GM13977 (cell line): ENCODE measurements around the gene COL4A1.
A peak's percentile ranks its signal among the peaks of the same experiment; 100 is the strongest.

ENCODE experiments used
- DNase-seq: peaks from one replicate; pipeline ENCODE4 v3.0.0; 2012; ENCODE audit warnings: low spot score
- CTCF ChIP-seq: IDR thresholded peaks from 2 replicates; pipeline ENCODE4 v1.5.1; 2012; ENCODE audit warnings: mild to moderate bottlenecking, control low read depth; ENCODE audit not compliant: insufficient read depth; ENCODE audit errors: extremely low read depth, missing control alignments
- in situ Hi-C: fragments of 300-500 bp; cut with MboI; formaldehyde crosslinking; loops from one replicate; pipeline ENCODE4 v1.12.0; 2022; ENCODE audit warnings: low sequenced_read_pairs, low pct_unique_long_range_greater_than_20kb, mixed read lengths, inconsistent platforms; ENCODE audit not compliant: unreplicated experiment

The COL4A1 gene

DNA sequence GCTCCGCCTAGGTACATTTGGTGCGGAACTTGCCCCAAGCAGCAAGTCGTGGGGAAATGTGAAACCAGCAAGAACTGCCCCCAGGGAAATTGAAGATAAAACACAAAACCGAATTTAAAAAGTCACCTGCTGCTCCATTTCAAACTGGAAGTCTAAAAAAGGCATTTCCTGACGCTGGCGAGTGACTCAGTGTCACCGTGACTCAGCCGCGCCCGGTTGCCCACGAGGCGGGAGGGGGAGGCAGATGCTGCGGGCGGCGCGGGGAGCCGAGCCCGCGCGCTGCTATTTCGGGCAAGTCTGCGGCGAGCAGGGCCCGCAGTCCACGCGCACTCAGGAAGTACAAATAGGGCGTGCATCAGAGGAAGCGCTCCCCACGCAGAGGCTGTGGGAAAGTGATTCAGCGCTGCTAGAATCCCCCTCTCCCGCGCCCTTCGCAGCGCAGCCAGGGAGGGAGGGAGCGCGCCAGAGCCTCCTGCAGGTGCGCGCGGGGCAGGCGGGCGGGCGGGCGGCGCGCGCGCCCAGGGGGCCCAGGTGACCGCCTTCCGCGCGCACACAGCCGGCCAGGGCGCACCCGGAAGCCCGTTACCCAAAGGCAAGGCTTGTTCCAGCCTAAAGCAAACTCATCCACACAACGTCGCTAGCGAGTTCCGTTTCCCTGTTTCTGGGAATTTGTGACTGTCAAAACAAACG, 168.8 kb downstream of the COL4A1 start:
- in situ Hi-C loops = no loop called here
- TF ChIP-seq CTCF = no peak
- peak; percentile 73 for DNase-seq

GRCh38 chr13:110137680-110138009, 169.3 kb downstream of the COL4A1 start:
- peak; percentile 62 for TF ChIP-seq CTCF
- in situ Hi-C loops = no loop called here
- DNase-seq = peak; percentile 78

DNA sequence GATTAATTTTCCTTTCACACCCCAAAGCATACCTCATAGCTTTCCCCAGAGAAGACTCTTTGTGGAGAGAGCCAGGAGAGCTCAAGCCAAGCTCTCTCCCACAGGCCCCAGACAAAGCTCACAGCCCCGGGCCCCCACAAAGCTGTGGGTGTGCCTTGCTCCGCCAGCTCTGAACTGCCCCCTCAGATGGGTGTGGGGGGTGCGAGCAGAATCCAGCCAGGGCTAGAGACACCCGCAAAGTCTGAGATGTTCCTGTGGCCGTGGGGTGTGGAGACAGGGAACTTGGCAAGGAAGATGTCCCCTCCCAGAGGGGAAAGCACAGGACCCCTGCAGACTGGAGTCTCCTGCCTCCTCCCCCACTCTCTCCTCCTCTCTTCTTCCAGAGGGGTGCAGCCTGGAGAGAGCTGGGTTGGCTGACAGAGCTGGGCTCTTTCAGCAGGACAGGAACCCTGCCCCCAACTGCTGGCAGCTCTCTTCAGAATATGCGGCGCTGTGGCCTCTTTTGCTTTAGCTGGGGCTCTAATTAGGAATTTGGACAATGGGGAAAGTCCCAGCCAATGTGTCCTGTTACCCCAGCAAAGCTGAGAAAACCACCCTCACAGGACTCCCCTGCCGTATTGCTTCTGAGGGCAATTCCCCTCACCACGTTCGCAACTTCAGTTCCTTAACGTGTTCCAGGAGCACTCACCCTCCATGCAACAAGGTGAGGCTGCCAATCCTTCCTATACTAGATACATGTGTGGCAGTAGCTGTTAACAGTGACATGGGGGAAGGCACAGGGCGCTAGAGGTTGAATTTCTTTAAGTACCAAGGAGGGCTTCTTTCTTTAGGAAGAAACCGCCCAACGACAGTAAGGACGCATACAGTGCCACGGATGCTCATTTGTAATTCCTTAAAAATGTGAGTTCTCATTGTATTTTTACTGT, 170.0 kb downstream of the COL4A1 start:
- peak; percentile 39 for DNase-seq
- no peak for TF ChIP-seq CTCF
- in situ Hi-C loops = no loop called here

DNA sequence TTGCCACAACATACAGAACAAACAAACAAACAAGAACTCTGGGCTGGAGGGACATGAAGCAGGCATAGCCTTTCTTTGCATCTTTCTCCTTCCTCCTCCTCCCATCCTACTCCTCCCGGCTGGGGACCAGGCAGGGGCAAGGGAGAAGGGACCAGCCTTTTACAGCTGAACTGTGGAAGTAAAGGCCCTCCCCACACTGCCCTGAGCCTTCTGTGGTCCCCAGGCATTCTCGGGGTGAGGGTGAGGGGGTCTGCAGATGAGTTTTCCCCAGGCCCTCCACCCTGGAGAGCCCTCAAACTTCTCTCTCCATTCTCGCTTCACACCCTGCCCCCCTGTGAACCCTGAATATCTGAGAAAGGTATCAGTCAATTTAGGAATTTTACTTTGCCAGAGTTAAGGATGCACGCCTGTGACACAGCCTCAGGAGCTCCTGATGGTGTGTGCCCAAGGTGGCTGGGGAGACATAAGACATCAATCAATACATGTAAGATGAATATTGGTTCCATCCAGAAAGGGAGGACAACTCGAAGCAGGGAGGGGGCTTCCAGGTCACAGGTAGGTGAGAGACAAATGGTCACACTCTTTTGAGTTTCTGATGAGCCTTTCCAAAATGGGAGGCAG, 170.9 kb downstream of the COL4A1 start:
- no peak for TF ChIP-seq CTCF
- DNase-seq = no peak
- in situ Hi-C loops = no loop called here

DNA sequence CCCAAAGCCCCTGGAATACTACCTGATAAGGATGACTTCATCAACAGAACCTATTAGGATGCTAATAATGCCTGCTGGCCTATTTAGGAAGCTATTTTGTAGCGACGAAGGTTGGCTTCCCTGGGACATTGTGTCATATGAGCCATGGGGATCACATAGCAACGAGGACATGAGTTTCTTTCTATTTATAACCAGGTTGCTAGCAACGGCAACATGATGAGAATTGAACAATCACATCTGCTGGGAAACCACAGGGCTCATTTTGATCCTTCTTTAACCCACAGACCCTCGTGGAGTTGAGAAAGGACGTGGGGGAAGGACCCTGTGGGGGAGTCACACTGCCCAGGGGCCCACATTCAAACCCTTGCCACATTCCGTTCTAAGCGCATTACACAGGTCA, 172.2 kb downstream of the COL4A1 start:
- in situ Hi-C loops = no loop called here
- TF ChIP-seq CTCF = no peak
- DNase-seq = no peak

GRCh38 chr13:110133425-110134235, 173.3 kb downstream of the COL4A1 start:
- no peak for TF ChIP-seq CTCF
- in situ Hi-C loops = no loop called here
- DNase-seq = no peak
